NCI-H1105 (cell line): ENCODE results near the gene CD9.

ENCODE experiments used
- DNase-seq: peaks from one replicate; lab custom pipeline; 2025; lab: John Stamatoyannopoulos, UW

CD9 gene

DNA sequence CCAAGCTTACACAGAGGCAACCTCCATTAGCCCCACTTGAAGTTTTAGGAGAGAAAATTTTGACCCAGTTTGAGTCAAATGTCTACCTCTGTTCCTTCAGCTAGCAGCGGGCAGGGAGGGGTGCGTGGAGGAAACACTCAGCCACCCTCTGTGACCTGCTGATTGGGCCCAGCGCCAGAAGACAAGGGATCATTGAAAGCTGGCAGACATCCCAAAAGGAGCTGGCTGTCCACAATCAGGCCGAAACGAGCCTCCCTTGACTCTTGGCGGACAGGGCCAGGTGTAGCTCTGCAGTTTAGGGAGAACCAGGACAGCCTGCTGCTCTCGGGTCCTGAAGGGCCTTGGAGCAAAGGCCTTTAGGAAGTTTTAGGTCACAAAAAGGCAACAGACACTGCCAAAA lies 41.3 kb downstream of the CD9 start:
- DNase-seq = peak; percentile 53

DNA sequence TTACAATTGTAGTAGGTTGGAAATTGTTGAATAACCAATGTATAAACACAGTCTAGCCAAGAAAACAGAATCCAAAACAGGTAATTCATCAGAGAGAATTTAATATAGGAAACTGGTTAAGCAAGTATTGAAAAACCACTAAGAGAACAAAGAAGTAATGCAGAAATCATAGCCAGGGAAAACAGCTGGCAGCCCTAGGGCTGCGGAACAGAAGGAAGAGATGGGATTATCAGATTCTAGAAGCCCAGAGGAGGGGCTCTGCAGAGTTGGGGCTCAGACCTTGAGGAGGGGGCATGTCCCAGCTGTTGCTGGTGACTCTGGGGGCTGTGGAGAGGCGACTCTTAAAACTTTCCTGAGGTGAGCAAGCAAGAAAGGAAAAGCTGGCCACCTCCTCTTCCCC lies 49.4 kb downstream of the CD9 start:
- DNase-seq = no peak

DNA sequence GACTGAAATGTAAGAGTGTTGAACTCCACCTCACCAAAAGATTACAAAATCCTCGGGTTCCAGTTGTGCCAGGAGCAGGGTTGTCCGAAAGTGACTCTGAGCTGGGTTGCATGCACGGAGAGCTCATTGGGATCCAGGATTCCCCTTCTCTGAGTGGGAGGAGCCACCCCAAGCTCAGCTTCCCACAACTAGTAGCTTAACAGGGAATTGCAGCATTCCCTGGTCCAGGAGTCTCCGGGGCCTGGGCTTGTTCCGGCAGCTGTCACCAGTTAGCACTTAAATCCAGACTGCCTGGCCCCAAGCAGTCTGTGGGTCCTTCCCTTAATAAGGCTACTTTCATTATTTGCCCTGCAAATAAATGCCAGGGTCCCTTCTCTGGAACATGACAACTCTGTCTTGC lies 50.1 kb downstream of the CD9 start:
- no peak for DNase-seq

DNA sequence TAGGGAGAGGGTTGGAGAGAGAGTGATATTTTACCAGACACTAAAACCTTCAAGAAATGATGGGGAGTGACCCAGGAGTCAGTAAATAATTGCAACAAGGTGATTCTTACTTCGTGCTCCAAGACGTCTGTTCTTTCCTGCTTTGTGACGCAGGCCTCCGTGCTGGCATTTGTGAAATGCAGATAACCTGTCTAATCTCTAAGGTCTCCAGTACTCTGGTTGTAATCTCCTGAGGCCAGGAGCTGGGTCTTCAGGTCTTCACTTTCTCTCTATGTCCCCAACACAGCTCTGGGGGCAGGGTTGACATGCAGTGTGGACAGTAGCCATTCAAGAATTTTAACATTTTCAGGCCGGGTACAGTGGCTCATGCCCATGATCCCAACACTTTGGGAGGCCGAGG lies 53.1 kb downstream of the CD9 start:
- no peak for DNase-seq

DNA sequence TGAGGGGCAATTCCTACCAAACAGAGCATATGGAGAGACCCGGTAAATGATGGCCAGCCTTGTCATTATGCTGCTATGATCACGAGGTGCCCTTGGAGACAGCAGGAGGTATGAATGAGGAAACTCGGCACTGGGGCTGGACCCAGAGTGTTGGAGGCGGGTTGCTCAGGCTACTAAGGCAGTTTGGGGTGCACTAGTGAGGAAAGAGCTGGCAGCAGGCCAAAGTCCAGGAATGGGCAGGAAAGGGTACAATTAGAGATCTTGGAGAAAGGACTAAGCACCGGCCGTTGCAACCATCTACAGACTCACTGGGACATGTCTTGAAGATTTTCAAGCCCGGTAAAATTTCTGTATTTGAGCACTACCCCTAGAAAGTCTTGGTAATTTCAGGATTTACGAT lies 54.3 kb downstream of the CD9 start:
- DNase-seq = no peak

DNA sequence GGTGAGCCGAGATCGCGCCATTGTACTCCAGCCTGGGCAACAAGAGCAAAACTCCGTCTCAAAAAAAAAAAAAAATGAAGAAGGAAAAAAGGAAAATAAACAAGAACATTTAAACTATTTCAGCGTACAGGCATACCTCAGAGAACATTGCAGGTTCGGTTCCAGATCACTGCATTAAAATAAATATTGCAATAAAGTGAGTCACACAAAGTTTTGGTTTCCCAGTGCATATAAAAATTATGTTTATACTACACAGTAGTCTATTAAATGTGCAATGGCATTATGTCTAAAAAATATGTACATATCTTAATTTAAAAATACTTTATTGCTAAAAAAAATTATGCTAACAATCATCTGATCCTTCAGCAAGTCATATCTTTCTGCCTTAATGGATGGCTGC lies 56.8 kb downstream of the CD9 start:
- DNase-seq = no peak

DNA sequence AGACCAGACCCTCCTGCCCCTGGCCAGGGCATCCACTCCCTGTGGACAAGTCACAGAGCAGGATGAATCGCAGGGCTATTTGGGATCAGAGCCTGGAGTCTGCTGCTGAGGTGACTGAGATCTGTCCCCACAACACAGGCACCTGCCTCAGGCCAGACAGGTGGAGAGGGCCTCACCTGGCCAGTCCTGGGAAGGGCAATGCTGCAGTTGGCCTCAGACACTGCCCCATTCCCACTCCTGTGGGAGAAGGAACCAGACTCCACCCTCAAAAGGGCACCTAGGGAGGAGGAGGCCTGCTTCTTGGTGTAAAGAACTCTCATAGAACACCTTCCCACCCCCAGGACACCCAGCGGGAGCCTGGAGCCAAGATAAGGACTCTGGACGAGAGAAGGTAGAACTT lies 62.0 kb downstream of the CD9 start:
- DNase-seq = no peak

DNA sequence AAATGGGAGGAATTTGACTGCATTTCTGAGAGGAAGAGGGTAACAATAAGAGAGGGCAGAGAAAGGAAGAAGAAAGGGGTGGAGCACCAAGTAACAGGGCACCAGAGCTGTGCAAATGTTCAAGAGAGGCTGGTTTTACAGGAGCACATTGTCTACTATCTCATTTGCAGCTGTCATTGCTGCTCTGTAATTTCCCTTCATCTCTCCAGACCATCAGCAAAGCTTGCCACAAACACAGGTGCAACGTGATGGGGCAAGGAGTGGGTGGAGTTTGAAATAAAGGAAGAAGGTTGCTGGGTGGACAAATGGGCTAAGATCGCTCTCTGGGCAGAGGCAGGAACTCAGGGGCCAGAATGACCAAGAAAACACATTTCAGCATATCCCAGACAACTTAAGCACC lies 62.4 kb downstream of the CD9 start:
- no peak for DNase-seq

DNA sequence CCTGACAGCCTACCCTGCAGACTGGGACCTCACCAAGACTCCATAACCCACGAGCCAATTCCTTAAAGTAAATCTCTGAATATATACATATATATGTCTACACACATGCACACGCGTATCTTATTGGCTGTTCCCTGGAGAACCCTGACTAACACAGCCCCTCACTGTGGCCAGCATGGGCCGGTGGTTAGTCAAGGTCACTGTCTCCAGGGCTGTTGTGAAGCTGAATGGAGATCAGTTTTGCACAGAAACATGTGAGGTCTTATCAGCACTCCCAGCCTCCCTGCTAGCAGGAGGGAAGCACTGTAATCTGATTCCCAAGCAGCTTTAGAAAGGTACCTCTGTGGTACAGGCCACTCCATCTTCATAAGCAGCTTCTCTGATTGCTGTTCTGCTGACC lies 63.7 kb downstream of the CD9 start:
- DNase-seq = no peak

DNA sequence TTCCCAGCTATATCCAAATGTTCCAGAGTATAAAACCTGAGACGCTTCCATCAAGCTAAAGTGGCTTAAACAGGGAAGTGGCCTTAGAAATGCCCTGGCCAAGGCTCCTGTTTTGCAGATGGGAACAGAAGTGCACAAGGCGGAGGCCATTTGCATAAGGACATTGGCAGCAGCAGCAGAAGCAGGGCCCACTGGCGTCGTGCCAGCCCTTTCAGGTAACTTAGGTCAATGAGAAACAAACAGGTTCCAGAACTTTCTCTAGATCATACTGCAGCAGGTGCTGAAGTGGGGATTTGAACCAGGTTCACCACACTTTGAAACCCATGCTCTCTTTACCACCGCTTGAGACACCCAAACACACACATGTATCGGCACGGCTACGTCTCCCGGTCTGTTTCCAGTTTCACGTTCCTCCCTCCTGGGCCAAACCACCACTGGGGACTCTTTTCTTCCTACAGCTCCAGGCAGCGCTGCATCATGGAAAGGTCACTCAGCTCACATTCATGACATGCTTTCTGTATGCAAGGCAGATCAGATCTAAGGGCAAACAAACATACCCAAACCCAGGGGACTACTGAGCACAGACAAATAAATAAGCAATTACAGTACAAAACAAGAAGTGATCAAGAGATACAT lies 64.3 kb downstream of the CD9 start:
- DNase-seq = no peak

DNA sequence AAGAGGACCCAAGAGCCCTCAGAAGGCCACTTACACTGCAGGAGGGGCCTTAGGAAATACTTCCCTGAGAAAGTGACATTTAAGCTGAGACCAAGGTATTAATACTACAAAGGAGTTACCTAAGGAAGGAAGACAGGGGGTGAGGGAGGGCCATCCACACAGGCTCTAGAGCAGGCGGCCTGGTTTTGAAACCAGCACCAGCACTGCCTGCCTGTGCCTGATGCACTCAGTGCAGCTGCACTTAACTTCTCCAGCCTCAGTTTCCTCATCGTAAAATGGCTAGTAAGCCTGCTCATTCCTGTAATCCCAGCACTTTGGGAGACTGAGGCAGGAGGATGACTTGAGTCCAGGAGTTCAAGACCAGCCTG lies 64.8 kb downstream of the CD9 start:
- no peak for DNase-seq

DNA sequence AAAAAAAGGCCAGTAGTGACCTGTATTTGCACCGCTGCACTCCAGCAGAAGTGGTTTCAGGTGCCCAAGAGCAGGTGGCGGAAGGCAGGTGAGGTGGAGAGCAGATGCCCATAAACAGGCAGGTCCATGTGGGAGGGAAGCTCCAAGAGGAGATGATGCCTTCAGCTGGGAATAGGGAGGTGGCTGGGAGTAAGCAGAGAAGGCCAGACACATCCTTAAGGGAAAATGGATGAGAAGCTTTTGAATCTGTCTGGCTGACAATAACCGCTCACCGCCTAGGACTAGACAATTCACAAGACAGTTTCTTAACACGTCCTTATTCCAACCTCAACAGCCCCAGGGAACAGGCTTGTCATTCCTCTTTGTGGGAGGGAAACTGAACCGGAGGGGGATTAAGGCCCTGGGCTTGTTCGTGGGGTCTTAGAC lies 66.4 kb downstream of the CD9 start:
- peak; percentile 84 for DNase-seq

DNA sequence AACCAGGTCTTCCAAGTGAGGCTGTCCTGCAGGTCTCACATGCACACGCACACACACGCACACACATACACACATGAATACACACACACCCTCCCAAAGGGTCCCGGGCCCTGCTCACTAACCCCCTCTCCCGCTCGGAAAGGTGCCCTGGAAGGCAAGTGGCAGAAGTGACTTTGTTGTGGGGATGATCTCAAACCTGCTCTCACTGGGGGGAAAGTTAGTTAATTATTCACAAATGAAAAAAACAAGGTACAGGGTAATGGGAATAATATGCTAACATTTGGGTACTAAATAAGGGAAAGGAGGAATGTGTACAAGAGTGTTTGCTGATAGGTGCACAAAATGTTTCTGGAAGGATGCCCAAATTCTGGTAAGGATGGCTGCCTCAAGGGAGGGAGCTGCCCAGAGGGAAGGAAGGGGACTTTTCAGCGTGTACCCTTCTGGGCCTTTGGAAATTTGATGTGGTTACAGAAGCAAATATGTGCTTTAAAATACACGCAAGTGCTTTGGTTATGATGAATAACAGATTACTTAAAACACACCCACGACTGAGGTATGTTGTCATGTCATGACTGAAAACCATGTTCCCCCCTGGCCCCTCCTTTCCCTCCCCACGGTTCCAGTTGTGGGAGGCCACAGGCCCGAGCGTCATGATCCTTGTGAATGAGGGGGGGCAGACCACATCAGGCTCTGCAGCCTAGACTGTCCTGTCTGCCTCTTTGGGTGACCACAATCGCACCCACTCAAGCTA lies 66.9 kb downstream of the CD9 start:
- DNase-seq = peak; percentile 41

DNA sequence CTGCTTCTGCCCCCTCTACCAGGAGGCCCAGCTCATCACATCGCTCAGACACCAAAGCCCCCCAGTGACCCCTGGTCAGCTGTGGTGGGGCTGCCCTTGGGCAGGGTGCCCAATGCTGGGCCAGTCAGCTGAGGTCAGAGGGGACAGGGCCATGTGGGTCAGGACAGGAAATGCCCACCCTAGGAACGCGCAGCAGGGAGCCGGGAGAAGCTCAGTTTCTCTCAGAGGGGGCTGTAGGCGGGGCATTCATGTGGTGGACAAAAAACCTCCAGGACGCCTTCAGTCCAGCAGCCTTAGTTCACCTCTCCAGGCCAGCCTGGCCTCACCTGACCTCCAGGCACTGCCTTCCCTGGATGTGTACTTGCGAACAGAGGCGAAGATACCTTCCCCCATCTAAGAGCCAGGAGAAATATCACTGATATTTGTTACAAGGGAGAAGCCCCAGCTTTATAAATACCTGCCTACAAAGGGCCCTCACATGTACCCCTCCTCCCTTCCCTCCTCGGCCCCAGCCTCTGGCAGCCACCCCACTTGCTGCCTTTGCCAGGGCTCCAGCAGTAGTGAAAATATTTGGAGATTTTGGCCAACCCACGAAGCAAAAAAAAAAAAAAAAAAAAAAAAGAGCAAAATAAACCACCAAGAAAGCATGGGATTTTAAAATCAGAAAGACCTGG lies 68.4 kb downstream of the CD9 start:
- no peak for DNase-seq

DNA sequence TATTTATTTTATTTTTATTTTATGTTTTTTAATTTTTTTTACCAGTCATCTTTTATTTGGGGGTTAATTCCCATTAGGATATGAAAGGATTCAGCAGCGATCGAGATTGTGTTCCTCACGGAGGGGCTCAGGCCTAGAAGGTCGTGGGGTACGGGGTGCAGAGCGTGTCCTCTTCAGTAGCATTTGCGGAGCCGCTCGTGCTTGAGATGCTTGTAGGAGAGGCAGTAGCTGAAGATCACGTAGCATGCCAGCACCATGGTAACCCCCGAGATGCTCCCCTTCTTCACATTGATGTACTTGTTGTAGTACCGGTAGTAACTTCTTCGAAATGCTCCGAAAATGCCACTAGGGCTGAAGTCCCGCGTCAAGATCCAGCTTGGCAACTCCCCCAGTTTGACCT lies 69.8 kb downstream of the CD9 start:
- DNase-seq = no peak

DNA sequence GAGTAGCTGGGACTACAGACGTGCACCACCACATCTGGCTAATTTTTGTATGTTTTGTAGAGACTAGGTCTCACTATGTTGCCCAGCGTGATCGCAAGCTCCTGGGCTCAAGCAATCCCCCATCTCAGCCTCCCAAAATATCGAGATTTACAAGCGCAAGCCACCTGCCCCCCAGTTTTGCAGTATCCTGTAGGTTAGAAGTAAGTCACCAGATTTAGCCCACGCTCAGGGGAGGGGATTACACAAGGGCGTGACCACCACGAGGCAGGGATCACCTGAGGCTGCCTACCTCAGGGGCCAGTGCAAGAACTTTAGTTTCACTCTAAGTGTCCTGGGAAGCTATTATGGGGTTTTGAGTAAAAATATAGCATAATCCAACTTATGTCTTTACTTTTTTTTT lies 71.1 kb downstream of the CD9 start:
- no peak for DNase-seq

DNA sequence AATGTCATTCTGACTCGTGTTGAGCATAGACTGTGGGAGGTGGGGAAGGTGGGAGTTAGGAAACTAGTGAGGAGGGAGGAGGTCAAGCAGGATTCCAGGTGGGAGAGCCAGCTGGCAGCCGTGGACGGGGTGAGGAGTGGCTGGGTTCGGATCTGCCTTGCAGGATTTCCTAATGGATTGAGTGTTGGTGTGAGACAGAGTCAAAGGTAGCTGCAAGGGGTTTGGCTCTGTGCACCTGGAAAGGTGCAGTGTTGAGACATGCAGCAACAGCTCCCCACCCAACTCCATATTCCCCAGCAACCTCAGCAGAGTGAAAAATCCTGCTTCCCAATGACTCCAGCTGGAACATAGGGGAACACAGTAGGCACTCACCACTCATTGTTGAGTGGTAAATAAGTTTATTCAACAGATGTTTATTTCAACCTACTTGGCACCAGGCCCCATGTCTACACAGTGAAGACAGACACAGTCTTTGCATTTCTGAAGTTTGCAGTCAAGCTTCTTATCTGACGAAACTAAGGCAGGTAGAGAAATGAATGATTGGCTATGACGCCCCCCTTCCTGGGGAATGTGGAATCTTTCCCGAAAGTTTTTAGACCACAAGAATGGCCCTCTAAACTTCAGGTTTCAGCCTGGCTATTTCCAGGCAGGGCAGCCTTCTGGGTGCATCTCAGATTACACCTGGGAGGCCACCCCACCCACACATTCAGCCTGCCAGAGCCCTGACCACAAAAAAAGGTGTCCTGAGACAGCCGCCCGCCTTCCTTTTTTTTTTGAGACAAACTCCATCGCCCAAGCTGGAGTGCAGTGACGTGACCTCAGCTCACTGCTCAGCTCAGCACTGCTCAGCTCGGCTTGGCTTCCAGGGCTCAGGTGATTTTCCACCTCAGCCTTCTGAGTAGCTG lies 72.4 kb downstream of the CD9 start:
- DNase-seq = no peak

DNA sequence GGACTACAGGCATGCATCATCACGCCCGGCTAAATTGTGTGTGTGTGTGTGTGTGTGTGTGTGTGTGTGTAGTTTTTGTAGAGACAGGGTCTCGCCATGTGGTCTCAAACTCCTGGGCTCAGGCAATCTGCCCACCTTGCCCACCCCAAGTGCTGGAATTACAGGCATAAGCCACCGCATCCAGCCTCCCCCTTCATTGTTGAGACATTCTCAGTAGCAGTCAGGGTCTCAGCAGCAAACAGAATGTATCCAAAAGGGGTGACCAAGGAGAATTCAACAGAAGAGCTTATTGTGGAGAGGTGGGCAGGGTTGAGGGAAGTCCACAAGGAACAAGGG lies 73.0 kb downstream of the CD9 start:
- DNase-seq = no peak

DNA sequence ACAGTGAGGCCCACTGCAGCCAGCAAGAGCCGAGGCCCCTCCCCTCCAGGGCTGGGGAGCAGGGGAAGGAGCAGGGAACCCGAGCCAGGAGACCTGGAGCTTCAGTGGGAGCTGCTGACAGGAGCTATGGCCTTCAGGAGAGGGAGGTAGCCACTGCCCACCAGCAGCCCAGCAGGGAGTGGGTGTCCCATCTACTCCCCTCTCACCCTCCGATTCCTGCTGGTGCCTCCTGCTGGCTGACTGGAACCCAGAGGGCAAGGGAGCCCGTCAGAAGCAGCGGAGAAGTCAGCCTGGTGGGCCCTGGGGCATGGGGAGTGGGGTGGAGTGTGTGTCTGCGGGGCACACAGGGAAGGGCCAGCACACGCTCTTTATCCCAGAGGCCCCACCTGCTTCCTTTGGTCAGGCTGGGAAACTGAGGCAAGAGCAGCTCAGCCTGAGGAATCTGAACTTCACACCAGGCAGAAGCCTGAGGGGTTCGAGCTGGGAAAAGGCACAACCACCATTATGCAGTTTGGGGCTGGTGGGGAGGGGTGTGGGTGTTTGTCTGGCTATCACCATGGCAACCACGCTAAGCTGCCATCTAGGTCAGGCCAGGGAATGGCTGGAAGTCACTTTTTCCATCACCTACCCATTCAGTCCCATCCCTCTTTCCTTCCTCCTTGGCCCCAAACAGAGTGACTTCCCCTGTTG lies 73.5 kb downstream of the CD9 start:
- no peak for DNase-seq

DNA sequence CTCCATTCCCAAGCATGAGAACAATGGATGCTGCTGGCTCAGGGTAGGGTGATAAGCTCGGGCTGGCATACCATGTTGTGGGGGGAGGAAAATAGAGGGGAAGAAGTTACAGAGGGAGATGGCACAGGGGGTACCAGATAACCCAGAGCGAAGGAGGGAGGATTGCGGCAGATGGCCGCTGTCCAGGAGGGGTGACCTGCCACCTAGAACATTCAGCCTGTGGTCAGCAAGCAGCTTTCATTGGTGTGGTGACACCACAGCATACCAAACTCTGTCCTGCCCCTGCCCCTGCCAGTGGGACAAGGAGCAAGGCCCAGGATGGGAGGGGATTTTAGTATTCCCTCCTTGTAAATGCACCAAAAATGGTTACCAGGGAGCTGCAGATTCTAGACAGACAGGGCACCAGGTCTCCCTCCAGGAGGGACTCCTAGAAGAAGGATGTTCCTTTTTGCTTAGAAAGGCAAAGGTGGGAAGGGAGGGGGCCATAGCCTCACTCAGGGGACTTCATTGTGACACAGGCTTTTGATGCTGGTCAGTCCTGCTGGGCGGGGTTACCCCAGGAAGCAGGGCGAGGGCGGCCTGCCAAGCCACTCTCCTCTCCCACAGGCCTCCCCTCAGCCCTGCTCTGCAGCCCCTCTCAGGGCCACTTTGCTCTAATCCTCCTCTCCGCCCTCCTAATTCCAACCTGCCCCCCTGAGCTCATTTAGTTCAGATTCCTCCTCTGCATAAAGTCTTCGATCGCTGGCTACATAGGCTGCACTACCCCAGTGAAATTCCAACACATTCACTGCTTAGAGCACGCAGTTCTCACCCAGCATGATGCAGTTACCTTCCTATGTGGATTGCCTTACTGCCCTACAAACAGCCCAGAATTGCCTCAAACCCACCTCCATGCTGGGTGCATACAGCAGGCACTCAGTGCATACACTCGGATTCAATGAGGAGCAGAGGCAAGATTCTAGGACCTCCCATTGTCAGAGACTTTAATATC lies 74.3 kb downstream of the CD9 start:
- no peak for DNase-seq
